B cell (primary cell): ENCODE data around the gene GLB1L2. TPM values are rescaled to one million over a fixed set of nuclear protein-coding genes. Genes with fewer than 3 reads are reported as not detected.

Experiments
- ATAC-seq: fragments of 200-7000 bp; cut with Tn5 transposase; one replicate; pipeline ENCODE4 v1.10.0; 2021; ENCODE audit warnings: low read depth, mild to moderate bottlenecking, moderate number of reproducible peaks, moderate library complexity
- CTCF ChIA-PET: fragments of 350-600 bp; sonication (Branson Sonifier 250); formaldehyde crosslinking; loops from one replicate; lab custom pipeline; 2021; ENCODE audit warnings: antibody characterized with exemption, inconsistent platforms; lab: Charles Lee
- POLR2A ChIA-PET: fragments of 350-600 bp; sonication (Branson Sonifier 250); formaldehyde crosslinking; loops from one replicate; lab custom pipeline; 2021; ENCODE audit warnings: antibody characterized with exemption; lab: Charles Lee
- DNase-seq: peaks from one replicate; pipeline ENCODE4 v3.0.0; 2013
- H2AFZ ChIP-seq: 2 replicates; pipeline ENCODE4 v1.6.1; 2012; ENCODE audit warnings: mild to moderate bottlenecking, low read depth, low read length; ENCODE audit not compliant: insufficient read depth, poor library complexity, severe bottlenecking
- H3K27ac ChIP-seq, 2 donors: 1 replicate in 1 of 2; 2 replicates in 1 of 2; pipeline ENCODE4 v1.5.1; 2012 to 2013; ENCODE audit warnings: low read length in 2 of 2, mild to moderate bottlenecking in 2 of 2, moderate library complexity in 1 of 2
- H3K27me3 ChIP-seq, 4 experiments: fragments of 200-600 bp in 1 of 4; sonication (generic) in 1 of 4; replicated peaks in 1 of 4; 1 replicate in 2 of 4; 2 replicates in 2 of 4; pipeline versions ENCODE4 v1.6.1 to v1.7.0; 2013 to 2016; ENCODE audit warnings: low read length in 3 of 4, mild to moderate bottlenecking in 2 of 4, mixed read lengths in 1 of 4, moderate library complexity in 1 of 4; ENCODE audit not compliant: insufficient read depth in 4 of 4, control insufficient read depth in 3 of 4; ENCODE audit errors: control extremely low read depth in 1 of 4
- H3K36me3 ChIP-seq, 2 experiments: replicated peaks in 1 of 2; 1 replicate in 1 of 2; 2 replicates in 1 of 2; pipeline versions ENCODE4 v1.6.1 to v1.7.1; 2013; ENCODE audit warnings: low read length in 1 of 2; ENCODE audit not compliant: insufficient read depth in 2 of 2, control insufficient read depth in 1 of 2; ENCODE audit errors: control extremely low read depth in 1 of 2, extremely low read depth in 1 of 2
- H3K4me1 ChIP-seq, 2 donors: fragments of 200-600 bp in 1 of 2; sonication (generic) in 1 of 2; 1 replicate in 1 of 2; 2 replicates in 1 of 2; pipeline versions ENCODE4 v1.5.1 to v1.6.1; 2013 to 2017; ENCODE audit warnings: low read length in 2 of 2; ENCODE audit not compliant: control insufficient read depth in 2 of 2, insufficient read depth in 2 of 2
- H3K4me2 ChIP-seq: replicated peaks from 2 replicates; pipeline ENCODE3; 2012; ENCODE audit warnings: mild to moderate bottlenecking, low read depth, low read length; ENCODE audit not compliant: poor library complexity, severe bottlenecking
- H3K4me3 ChIP-seq, 5 experiments: fragments of 200-600 bp in 1 of 5; sonication (generic) in 1 of 5; 1 replicate in 3 of 5; 2 replicates in 2 of 5; pipeline versions ENCODE4 v1.5.1 to v1.7.0; 2011 to 2016; ENCODE audit warnings: low read length in 4 of 5, mild to moderate bottlenecking in 4 of 5, low read depth in 2 of 5, control low read depth in 1 of 5, moderate library complexity in 1 of 5; ENCODE audit not compliant: insufficient read depth in 1 of 5; ENCODE audit errors: control extremely low read depth in 1 of 5, extremely low read depth in 1 of 5
- H3K79me2 ChIP-seq: fragments of 200-600 bp; sonication (generic); one replicate; pipeline ENCODE4 v1.6.0; 2016; ENCODE audit warnings: low read length; ENCODE audit not compliant: control insufficient read depth, insufficient read depth
- H3K9ac ChIP-seq: fragments of 200-600 bp; sonication (generic); 2 replicates; pipeline ENCODE4 v1.6.1; 2017; ENCODE audit warnings: mild to moderate bottlenecking, low read length, moderate library complexity
- H3K9me3 ChIP-seq, 3 donors: one replicate each; pipeline versions ENCODE4 v1.6.1 to v1.7.1; 2013; ENCODE audit warnings: low read length in 2 of 3; ENCODE audit not compliant: control insufficient read depth in 2 of 3, insufficient read depth in 1 of 3; ENCODE audit errors: control extremely low read depth in 1 of 3
- H4K20me1 ChIP-seq: 2 replicates; pipeline ENCODE4 v1.6.0; 2012; ENCODE audit warnings: mild to moderate bottlenecking, low read length; ENCODE audit not compliant: insufficient read depth, control insufficient read depth, poor library complexity, severe bottlenecking
- H3K27ac Mint-ChIP-seq: one replicate; pipeline ENCODE4 v1.8.0; 2021; ENCODE audit warnings: mixed read lengths
- H3K27me3 Mint-ChIP-seq: one replicate; pipeline ENCODE4 v1.8.0; 2021; ENCODE audit warnings: mixed read lengths
- H3K4me1 Mint-ChIP-seq: one replicate; pipeline ENCODE4 v1.8.0; 2021; ENCODE audit warnings: mixed read lengths
- H3K4me3 Mint-ChIP-seq: one replicate; pipeline ENCODE4 v1.8.0; 2021; ENCODE audit warnings: mixed read lengths
- H3K9me3 Mint-ChIP-seq: one replicate; pipeline ENCODE4 v1.8.0; 2022; ENCODE audit warnings: mixed read lengths; ENCODE audit not compliant: insufficient read depth
- EZH2 ChIP-seq: IDR thresholded peaks from 2 replicates; pipeline ENCODE4 v1.6.1; 2012; ENCODE audit warnings: borderline replicate concordance, low read depth, mild to moderate bottlenecking, moderate library complexity, low read length; ENCODE audit not compliant: insufficient read depth, poor library complexity, severe bottlenecking
- WGBS: methylation state at CpG from one replicate; pipeline ENCODE4 v1.1.5; 2013; ENCODE audit warnings: missing lambda C conversion rate; ENCODE audit not compliant: insufficient coverage; 5-methylcytosine and 5-hydroxymethylcytosine counted together
- intact Hi-C: fragments of 100-400 bp; cut with micrococcal nuclease; formaldehyde crosslinking; loops from one replicate; pipeline ENCODE4 v1.10.0; 2022
- polyA plus RNA-seq: library from polyadenylated mRNA; depleted of rRNA; stranded (reverse); fragments of >200 nt; gene quantifications from 2 replicates; pipeline ENCODE4 v1.2.3, GENCODE V29; 2012
- total RNA-seq, 2 donors: library from RNA; stranded (reverse); fragments of 120-200 nt in 1 of 2; gene quantifications; 1 replicate in 1 of 2; 2 replicates in 1 of 2; pipeline versions ENCODE4 v1.2.3 to v1.2.4, GENCODE V29; 2013 to 2022
- TF ChIP-seq, protein P1 (sequence below): fragments of 200-600 bp; IDR thresholded peaks from one replicate; pipeline ENCODE4 v1.8.0; 2022; ENCODE audit warnings: antibody characterized with exemption, mild to moderate bottlenecking

GLB1L2 gene
- total and polyA plus RNA-seq, 2 donors (not counting 1 experiment from before 2014, with no cell fraction given), result 0.31 to 0.44 TPM

DNA sequence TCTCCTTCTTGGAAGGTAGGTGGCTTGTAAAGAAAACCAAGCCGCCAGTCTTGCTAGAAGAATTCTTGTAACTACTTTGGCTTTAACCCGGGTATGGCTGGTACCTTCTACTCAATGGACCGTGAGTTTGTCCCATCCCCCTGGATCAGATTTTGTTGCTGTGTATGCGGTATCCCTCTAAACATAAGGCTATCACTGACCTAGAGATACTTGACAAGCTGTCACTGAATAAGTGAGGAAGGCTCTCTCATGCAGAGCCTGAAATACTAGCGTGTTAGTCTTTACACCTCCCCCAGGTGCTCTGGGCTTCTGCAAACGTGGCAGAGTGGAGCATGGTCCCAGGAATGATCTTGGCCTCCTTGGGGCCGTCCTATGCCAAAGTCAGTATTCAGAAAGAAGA lies 34.5 kb downstream of the GLB1L2 start:
- POLR2A ChIA-PET, result no interaction called here
- no peak overlapping the region for H2AFZ ChIP-seq
- intact Hi-C loops, result no loop called here

DNA sequence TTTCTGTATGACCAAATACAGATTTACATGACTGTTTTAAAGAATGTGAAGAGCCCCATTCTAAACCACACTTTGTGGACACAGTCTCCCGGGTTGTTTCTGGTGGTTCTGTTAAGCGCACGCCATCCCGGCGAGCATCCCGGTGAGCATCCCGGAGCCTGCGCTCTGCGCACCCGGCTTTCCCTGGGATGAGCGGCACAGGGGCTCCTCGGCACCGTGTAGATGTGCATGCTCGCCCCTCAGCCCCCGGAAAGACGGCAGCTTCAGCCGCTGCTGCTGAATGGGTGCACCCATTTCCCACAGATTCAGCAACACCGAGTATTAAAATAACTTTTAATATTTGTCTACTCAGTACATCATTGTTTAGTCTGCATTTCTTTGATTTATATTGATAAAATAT lies 36.0 kb downstream of the GLB1L2 start:
- intact Hi-C loops, result no loop called here

More for the DNA sequence above, 34.5 kb downstream of the GLB1L2 start:
- 96% methylated on average over 5 of the region's 7 CpGs for WGBS
- H3K9me3 Mint-ChIP-seq, result no peaks in the 10 kb centered on the region
- ATAC-seq (no peak), DNase-seq (no peak)
- peaks cover 9% of the 10 kb centered on the region for H3K27me3 Mint-ChIP-seq
- H3K27ac Mint-ChIP-seq, result no peak overlapping the region
- CTCF ChIA-PET, result interaction anchor here (1.1 kb wide), 1 partner anchor 11 kb away, joined by 4 read pairs; no protein-coding TSS in a partner anchor
- Histone ChIP-seq H3K79me2 (no peaks in the 10 kb centered on the region), H4K20me1 (no peaks in the 10 kb centered on the region), H3K4me1 (no peaks in the 10 kb centered on the region), H3K4me2 (no peak overlapping the region), H3K9ac (no peak overlapping the region), H3K27me3 (no peaks in the 10 kb centered on the region), H3K36me3 (no peaks in the 10 kb centered on the region), H3K9me3 (peaks cover 0 to 16% (median 0%) of the 10 kb centered on the region in 3 donors), H3K27ac (no peak overlapping the region), H3K4me3 (no peak overlapping the region)
- no peaks in the 10 kb centered on the region for H3K4me1 Mint-ChIP-seq
- TF ChIP-seq, protein P1, sequence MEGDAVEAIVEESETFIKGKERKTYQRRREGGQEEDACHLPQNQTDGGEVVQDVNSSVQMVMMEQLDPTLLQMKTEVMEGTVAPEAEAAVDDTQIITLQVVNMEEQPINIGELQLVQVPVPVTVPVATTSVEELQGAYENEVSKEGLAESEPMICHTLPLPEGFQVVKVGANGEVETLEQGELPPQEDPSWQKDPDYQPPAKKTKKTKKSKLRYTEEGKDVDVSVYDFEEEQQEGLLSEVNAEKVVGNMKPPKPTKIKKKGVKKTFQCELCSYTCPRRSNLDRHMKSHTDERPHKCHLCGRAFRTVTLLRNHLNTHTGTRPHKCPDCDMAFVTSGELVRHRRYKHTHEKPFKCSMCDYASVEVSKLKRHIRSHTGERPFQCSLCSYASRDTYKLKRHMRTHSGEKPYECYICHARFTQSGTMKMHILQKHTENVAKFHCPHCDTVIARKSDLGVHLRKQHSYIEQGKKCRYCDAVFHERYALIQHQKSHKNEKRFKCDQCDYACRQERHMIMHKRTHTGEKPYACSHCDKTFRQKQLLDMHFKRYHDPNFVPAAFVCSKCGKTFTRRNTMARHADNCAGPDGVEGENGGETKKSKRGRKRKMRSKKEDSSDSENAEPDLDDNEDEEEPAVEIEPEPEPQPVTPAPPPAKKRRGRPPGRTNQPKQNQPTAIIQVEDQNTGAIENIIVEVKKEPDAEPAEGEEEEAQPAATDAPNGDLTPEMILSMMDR, result no peak
- no peak for TF ChIP-seq EZH2
- no peak overlapping the region for H3K4me3 Mint-ChIP-seq

More for the DNA sequence above, 36.0 kb downstream of the GLB1L2 start:
- ChIA-PET POLR2A (no interaction called here), CTCF (no interaction called here)
- Mint-ChIP-seq H3K4me3 (no peak overlapping the region), H3K27me3 (no peaks in the 10 kb centered on the region), H3K9me3 (no peaks in the 10 kb centered on the region), H3K27ac (no peak overlapping the region), H3K4me1 (no peaks in the 10 kb centered on the region)
- no peaks in the 10 kb centered on the region for H4K20me1 ChIP-seq
- DNase-seq (no peak), ATAC-seq (no peak)
- H3K79me2 ChIP-seq, result no peaks in the 10 kb centered on the region
- no peaks in the 10 kb centered on the region for H3K36me3 ChIP-seq
- no peak overlapping the region for H3K27ac ChIP-seq
- WGBS, result 95% methylated on average over 8 of the region's 18 CpGs
- no peak overlapping the region for H3K4me3 ChIP-seq
- TF ChIP-seq, protein P1, result no peak
- no peak for TF ChIP-seq EZH2
- H3K9me3 ChIP-seq, result peaks cover 0 to 8% (median 0%) of the 10 kb centered on the region in 3 donors
- H3K4me1 ChIP-seq, result no peaks in the 10 kb centered on the region
- H3K27me3 ChIP-seq, result no peaks in the 10 kb centered on the region
- no peak overlapping the region for H2AFZ ChIP-seq
- no peak overlapping the region for H3K9ac ChIP-seq
- H3K4me2 ChIP-seq, result no peak overlapping the region
